Activated T-helper 17 cell treated with anti-CD3 and anti-CD28 coated beads, Interleukin-2, amount 50 U/mL, for 72 hours (primary cell): ENCODE data around the gene GMPPA. TPM values are rescaled to one million over a fixed set of nuclear protein-coding genes. Genes with fewer than 3 reads are reported as not detected.

Experiments used
- ATAC-seq: fragments of 150-1000 bp; cut with Tn5 transposase; replicated peaks from 2 replicates; pipeline ENCODE4 v1.10.0; 2021; ENCODE audit warnings: mild to moderate bottlenecking, moderate library complexity
- H3K27ac Mint-ChIP-seq: one replicate; pipeline ENCODE4 v1.8.0; 2022; ENCODE audit warnings: mixed read lengths
- H3K27me3 Mint-ChIP-seq: one replicate; pipeline ENCODE4 v1.8.0; 2022; ENCODE audit warnings: mixed read lengths
- H3K36me3 Mint-ChIP-seq: one replicate; pipeline ENCODE4 v1.8.0; 2022; ENCODE audit warnings: low read depth, mild to moderate bottlenecking, mixed read lengths
- H3K4me1 Mint-ChIP-seq: one replicate; pipeline ENCODE4 v1.8.0; 2022; ENCODE audit warnings: mixed read lengths
- H3K4me3 Mint-ChIP-seq: one replicate; pipeline ENCODE4 v1.8.0; 2022; ENCODE audit warnings: mild to moderate bottlenecking, mixed read lengths
- H3K9me3 Mint-ChIP-seq: one replicate; pipeline ENCODE4 v1.8.0; 2022; ENCODE audit warnings: mixed read lengths
- total RNA-seq, 2 donors: library from RNA; stranded (reverse); gene quantifications; one replicate each; pipeline ENCODE4 v1.2.3, GENCODE V29; 2022

The GMPPA gene
- total RNA-seq, 2 donors from 2014 or later, result 31.7 to 36.3 TPM

- Mint-ChIP-seq H3K36me3 (no peaks in the 10 kb centered on the region), H3K9me3 (no peaks in the 10 kb centered on the region), H3K27me3 (peaks cover 4% of the 10 kb centered on the region), H3K27ac (no peak overlapping the region), H3K4me3 (no peak overlapping the region), H3K4me1 (peaks cover 4% of the 10 kb centered on the region)
- ATAC-seq, result no peak
Measured at GRCh38 chr2:219475278-219475677, 23.4 kb upstream of the GMPPA start.

GRCh38 chr2:219475697-219476651 is 22.7 kb upstream of the GMPPA start:
- H3K27me3 Mint-ChIP-seq, result peaks cover 4% of the 10 kb centered on the region
- peak; percentile 75 for ATAC-seq
- H3K36me3 Mint-ChIP-seq, result no peaks in the 10 kb centered on the region
- no peak overlapping the region for H3K27ac Mint-ChIP-seq
- peaks cover 4% of the 10 kb centered on the region for H3K4me1 Mint-ChIP-seq
- H3K9me3 Mint-ChIP-seq, result no peaks in the 10 kb centered on the region
- no peak overlapping the region for H3K4me3 Mint-ChIP-seq

- Mint-ChIP-seq H3K9me3 (no peaks in the 10 kb centered on the region), H3K27me3 (peaks cover 4% of the 10 kb centered on the region), H3K36me3 (no peaks in the 10 kb centered on the region), H3K4me3 (no peak overlapping the region), H3K4me1 (peaks cover 4% of the 10 kb centered on the region), H3K27ac (no peak overlapping the region)
- ATAC-seq, result no peak
Measured at GRCh38 chr2:219476652-219477151, 22.0 kb upstream of the GMPPA start.

GRCh38 chr2:219477179-219477578 is 21.5 kb upstream of the GMPPA start:
- peaks cover 4% of the 10 kb centered on the region for H3K27me3 Mint-ChIP-seq
- ATAC-seq, result no peak
- H3K4me3 Mint-ChIP-seq, result no peak overlapping the region
- no peak overlapping the region for H3K27ac Mint-ChIP-seq
- peaks cover 4% of the 10 kb centered on the region for H3K4me1 Mint-ChIP-seq
- no peaks in the 10 kb centered on the region for H3K36me3 Mint-ChIP-seq
- H3K9me3 Mint-ChIP-seq, result no peaks in the 10 kb centered on the region

GRCh38 chr2:219477815-219478214 is 20.9 kb upstream of the GMPPA start:
- no peak overlapping the region for H3K27ac Mint-ChIP-seq
- peaks cover 4% of the 10 kb centered on the region for H3K4me1 Mint-ChIP-seq
- no peaks in the 10 kb centered on the region for H3K9me3 Mint-ChIP-seq
- H3K27me3 Mint-ChIP-seq, result peaks cover 7% of the 10 kb centered on the region
- no peak overlapping the region for H3K4me3 Mint-ChIP-seq
- no peak for ATAC-seq
- H3K36me3 Mint-ChIP-seq, result no peaks in the 10 kb centered on the region

- ATAC-seq, result no peak
- Mint-ChIP-seq H3K27me3 (peaks cover 9% of the 10 kb centered on the region), H3K9me3 (no peaks in the 10 kb centered on the region), H3K27ac (no peak overlapping the region), H3K4me1 (peaks cover 4% of the 10 kb centered on the region), H3K4me3 (no peak overlapping the region), H3K36me3 (no peaks in the 10 kb centered on the region)
Measured at GRCh38 chr2:219478916-219479315, 19.8 kb upstream of the GMPPA start.

- peaks cover 4% of the 10 kb centered on the region for H3K4me1 Mint-ChIP-seq
- no peak for ATAC-seq
- no peaks in the 10 kb centered on the region for H3K36me3 Mint-ChIP-seq
- no peak overlapping the region for H3K27ac Mint-ChIP-seq
- no peaks in the 10 kb centered on the region for H3K9me3 Mint-ChIP-seq
- peaks cover 9% of the 10 kb centered on the region for H3K27me3 Mint-ChIP-seq
- H3K4me3 Mint-ChIP-seq, result no peak overlapping the region
Measured at GRCh38 chr2:219480004-219480403, 18.7 kb upstream of the GMPPA start.

- Mint-ChIP-seq H3K4me1 (no peaks in the 10 kb centered on the region), H3K4me3 (no peak overlapping the region), H3K27ac (no peak overlapping the region), H3K27me3 (peaks cover 22% of the 10 kb centered on the region), H3K9me3 (no peaks in the 10 kb centered on the region), H3K36me3 (no peaks in the 10 kb centered on the region)
- ATAC-seq, result no peak
Measured at GRCh38 chr2:219482674-219483405, 15.9 kb upstream of the GMPPA start.

- H3K27ac Mint-ChIP-seq, result no peak overlapping the region
- H3K4me1 Mint-ChIP-seq, result no peaks in the 10 kb centered on the region
- ATAC-seq, result peak; percentile 28
- no peaks in the 10 kb centered on the region for H3K36me3 Mint-ChIP-seq
- H3K4me3 Mint-ChIP-seq, result peak overlapping the region; percentile 48
- no peaks in the 10 kb centered on the region for H3K9me3 Mint-ChIP-seq
- H3K27me3 Mint-ChIP-seq, result peaks cover 22% of the 10 kb centered on the region
Measured at GRCh38 chr2:219483451-219484342, 15.0 kb upstream of the GMPPA start.

- Mint-ChIP-seq H3K27ac (no peak overlapping the region), H3K27me3 (peaks cover 22% of the 10 kb centered on the region), H3K36me3 (no peaks in the 10 kb centered on the region), H3K4me1 (no peaks in the 10 kb centered on the region), H3K4me3 (peak overlapping the region; percentile 48), H3K9me3 (no peaks in the 10 kb centered on the region)
- ATAC-seq, result peak; percentile 20
Measured at GRCh38 chr2:219484343-219485200, 14.1 kb upstream of the GMPPA start.

- Mint-ChIP-seq H3K9me3 (no peaks in the 10 kb centered on the region), H3K36me3 (no peaks in the 10 kb centered on the region), H3K27me3 (peaks cover 22% of the 10 kb centered on the region), H3K27ac (no peak overlapping the region), H3K4me1 (no peaks in the 10 kb centered on the region), H3K4me3 (peak overlapping the region; percentile 29)
- no peak for ATAC-seq
Measured at GRCh38 chr2:219485201-219485580, 13.5 kb upstream of the GMPPA start.

GRCh38 chr2:219486380-219486959 is 12.2 kb upstream of the GMPPA start:
- no peaks in the 10 kb centered on the region for H3K36me3 Mint-ChIP-seq
- H3K9me3 Mint-ChIP-seq, result no peaks in the 10 kb centered on the region
- H3K27me3 Mint-ChIP-seq, result peaks cover 22% of the 10 kb centered on the region
- H3K4me3 Mint-ChIP-seq, result no peak overlapping the region
- H3K4me1 Mint-ChIP-seq, result no peaks in the 10 kb centered on the region
- ATAC-seq, result no peak
- H3K27ac Mint-ChIP-seq, result no peak overlapping the region
